ENCODE measurements around the gene EPB41L2. TPM values are rescaled to one million over a fixed set of nuclear protein-coding genes. Genes with fewer than 3 reads are reported as not detected.

Gene EPB41L2
- total RNA-seq, 1 donor from 2014 or later: 136 TPM

DNA sequence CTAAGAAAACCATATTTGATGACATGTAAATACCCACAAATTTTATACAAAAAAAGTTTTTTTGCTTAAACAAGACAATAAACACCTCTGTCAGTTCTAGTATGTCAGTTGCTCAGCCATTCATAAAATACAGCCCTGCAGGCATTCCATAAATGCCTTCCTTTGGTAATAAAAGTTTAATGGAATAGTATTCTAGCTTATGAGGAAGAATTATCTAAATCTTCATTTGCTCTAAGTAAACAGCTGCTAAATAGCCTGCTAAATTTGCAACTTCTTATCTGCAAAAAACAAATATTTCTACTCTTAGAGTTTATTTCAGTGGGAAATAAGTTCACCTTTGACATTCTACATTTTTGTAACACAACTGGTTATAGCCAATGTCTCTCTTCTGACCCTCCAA is 127.1 kb downstream of the EPB41L2 start:
- H3K9ac ChIP-seq (ENCODE audit: low read length): no peak overlapping the region
- Mint-ChIP-seq H3K27me3 (ENCODE audit: low read depth, unreplicated experiment) (no peaks in the 10 kb centered on the region), H3K4me3 (ENCODE audit: unreplicated experiment) (no peak overlapping the region), H3K27ac (ENCODE audit: unreplicated experiment) (peak overlapping the region; percentile 14), H3K4me1 (ENCODE audit: low read depth, unreplicated experiment) (peaks cover 56% of the 10 kb centered on the region), H3K9me3 (ENCODE audit: unreplicated experiment) (no peaks in the 10 kb centered on the region), H3K36me3 (ENCODE audit: low read depth, unreplicated experiment) (no peaks in the 10 kb centered on the region)
- H3K4me2 ChIP-seq (ENCODE audit: low read length): no peak overlapping the region
- H3K27ac ChIP-seq (ENCODE audit: low read depth, low read length): no peak overlapping the region
- DNase-seq (ENCODE audit: low read depth) (no peak), FAIRE-seq (no peak)
- no peaks in the 10 kb centered on the region for H3K27me3 ChIP-seq (ENCODE audit: insufficient read depth, low read length)
- no peaks in the 10 kb centered on the region for H3K9me3 ChIP-seq (ENCODE audit: insufficient read depth, low read depth, low read length)
- no peak overlapping the region for H3K4me3 ChIP-seq (ENCODE audit: insufficient read depth, low read depth, low read length)
- no peaks in the 10 kb centered on the region for H4K20me1 ChIP-seq (ENCODE audit: insufficient read depth, low read length)
- TF ChIP-seq, protein P1, sequence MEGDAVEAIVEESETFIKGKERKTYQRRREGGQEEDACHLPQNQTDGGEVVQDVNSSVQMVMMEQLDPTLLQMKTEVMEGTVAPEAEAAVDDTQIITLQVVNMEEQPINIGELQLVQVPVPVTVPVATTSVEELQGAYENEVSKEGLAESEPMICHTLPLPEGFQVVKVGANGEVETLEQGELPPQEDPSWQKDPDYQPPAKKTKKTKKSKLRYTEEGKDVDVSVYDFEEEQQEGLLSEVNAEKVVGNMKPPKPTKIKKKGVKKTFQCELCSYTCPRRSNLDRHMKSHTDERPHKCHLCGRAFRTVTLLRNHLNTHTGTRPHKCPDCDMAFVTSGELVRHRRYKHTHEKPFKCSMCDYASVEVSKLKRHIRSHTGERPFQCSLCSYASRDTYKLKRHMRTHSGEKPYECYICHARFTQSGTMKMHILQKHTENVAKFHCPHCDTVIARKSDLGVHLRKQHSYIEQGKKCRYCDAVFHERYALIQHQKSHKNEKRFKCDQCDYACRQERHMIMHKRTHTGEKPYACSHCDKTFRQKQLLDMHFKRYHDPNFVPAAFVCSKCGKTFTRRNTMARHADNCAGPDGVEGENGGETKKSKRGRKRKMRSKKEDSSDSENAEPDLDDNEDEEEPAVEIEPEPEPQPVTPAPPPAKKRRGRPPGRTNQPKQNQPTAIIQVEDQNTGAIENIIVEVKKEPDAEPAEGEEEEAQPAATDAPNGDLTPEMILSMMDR (IDR thresholded peaks at IDR 0.05; ENCODE audit: insufficient read depth, low read depth, low read length): no peak
- H3K36me3 ChIP-seq (ENCODE audit: insufficient read depth, low read length): no peaks in the 10 kb centered on the region
- no peaks in the 10 kb centered on the region for H3K79me2 ChIP-seq (ENCODE audit: insufficient read depth, low read length)
- peaks cover 15% of the 10 kb centered on the region for H3K4me1 ChIP-seq (ENCODE audit: insufficient read depth, low read length)
- H2AFZ ChIP-seq (ENCODE audit: low read depth, low read length): no peak overlapping the region

- Mint-ChIP-seq H3K36me3 (ENCODE audit: low read depth, unreplicated experiment) (no peaks in the 10 kb centered on the region), H3K9me3 (ENCODE audit: unreplicated experiment) (no peaks in the 10 kb centered on the region), H3K4me1 (ENCODE audit: low read depth, unreplicated experiment) (peaks cover 56% of the 10 kb centered on the region), H3K4me3 (ENCODE audit: unreplicated experiment) (no peak overlapping the region), H3K27me3 (ENCODE audit: low read depth, unreplicated experiment) (no peaks in the 10 kb centered on the region), H3K27ac (ENCODE audit: unreplicated experiment) (no peak overlapping the region)
- Histone ChIP-seq H3K27me3 (ENCODE audit: insufficient read depth, low read length) (no peaks in the 10 kb centered on the region), H3K9ac (ENCODE audit: low read length) (no peak overlapping the region), H3K4me1 (ENCODE audit: insufficient read depth, low read length) (peaks cover 15% of the 10 kb centered on the region), H3K27ac (ENCODE audit: low read depth, low read length) (no peak overlapping the region), H3K4me3 (ENCODE audit: insufficient read depth, low read depth, low read length) (no peak overlapping the region), H3K9me3 (ENCODE audit: insufficient read depth, low read depth, low read length) (no peaks in the 10 kb centered on the region), H3K36me3 (ENCODE audit: insufficient read depth, low read length) (no peaks in the 10 kb centered on the region), H3K79me2 (ENCODE audit: insufficient read depth, low read length) (no peaks in the 10 kb centered on the region), H3K4me2 (ENCODE audit: low read length) (no peak overlapping the region), H2AFZ (ENCODE audit: low read depth, low read length) (no peak overlapping the region), H4K20me1 (ENCODE audit: insufficient read depth, low read length) (no peaks in the 10 kb centered on the region)
- no peak for TF ChIP-seq EZH2 (IDR thresholded peaks at IDR 0.05; ENCODE audit: insufficient read depth, low read length)
- TF ChIP-seq, protein P1 (IDR thresholded peaks at IDR 0.05; ENCODE audit: insufficient read depth, low read depth, low read length): no peak
- FAIRE-seq (no peak), DNase-seq (ENCODE audit: low read depth) (no peak)
These were observed 128.0 kb downstream of the EPB41L2 start for GRCh38 chr6:130934848-130935585.

- H3K9me3 Mint-ChIP-seq (ENCODE audit: unreplicated experiment): no peaks in the 10 kb centered on the region
- H3K27me3 Mint-ChIP-seq (ENCODE audit: low read depth, unreplicated experiment): no peaks in the 10 kb centered on the region
- Histone ChIP-seq H3K4me2 (ENCODE audit: low read length) (peak overlapping the region; percentile 36), H3K79me2 (ENCODE audit: insufficient read depth, low read length) (no peaks in the 10 kb centered on the region), H3K27ac (ENCODE audit: low read depth, low read length) (no peak overlapping the region), H3K36me3 (ENCODE audit: insufficient read depth, low read length) (no peaks in the 10 kb centered on the region), H3K4me1 (ENCODE audit: insufficient read depth, low read length) (peaks cover 20% of the 10 kb centered on the region), H3K9me3 (ENCODE audit: insufficient read depth, low read depth, low read length) (no peaks in the 10 kb centered on the region), H4K20me1 (ENCODE audit: insufficient read depth, low read length) (no peaks in the 10 kb centered on the region), H3K27me3 (ENCODE audit: insufficient read depth, low read length) (no peaks in the 10 kb centered on the region), H3K9ac (ENCODE audit: low read length) (no peak overlapping the region), H2AFZ (ENCODE audit: low read depth, low read length) (no peak overlapping the region), H3K4me3 (ENCODE audit: insufficient read depth, low read depth, low read length) (no peak overlapping the region)
- H3K36me3 Mint-ChIP-seq (ENCODE audit: low read depth, unreplicated experiment): no peaks in the 10 kb centered on the region
- DNase-seq (ENCODE audit: low read depth) (peak; percentile 61), FAIRE-seq (peak; percentile 85)
- H3K4me3 Mint-ChIP-seq (ENCODE audit: unreplicated experiment): peak overlapping the region; percentile 40
- peak overlapping the region; percentile 42 for H3K27ac Mint-ChIP-seq (ENCODE audit: unreplicated experiment)
- H3K4me1 Mint-ChIP-seq (ENCODE audit: low read depth, unreplicated experiment): peaks cover 52% of the 10 kb centered on the region
- TF ChIP-seq EZH2 (IDR thresholded peaks at IDR 0.05; ENCODE audit: insufficient read depth, low read length): no peak
These were observed 129.3 kb downstream of the EPB41L2 start for GRCh38 chr6:130933712-130934200.
